Sigmoid colon (tissue), 4 donors: ENCODE results near the gene KASH5.

Experiments
- POLR2A ChIP-seq, 2 donors: fragments of 450-650 bp; IDR thresholded peaks; one replicate each; pipeline ENCODE4 v1.6.1; 2016; ENCODE audit warnings: antibody characterized with exemption in 2 of 2, mild to moderate bottlenecking in 2 of 2, moderate library complexity in 2 of 2
- POLR2AphosphoS5 ChIP-seq, 4 donors: sonication (generic); formaldehyde crosslinking; IDR thresholded peaks; one replicate each; pipeline ENCODE4 v1.6.1; 2017; ENCODE audit warnings: antibody characterized with exemption in 4 of 4
- TF ChIP-seq, protein P1 (sequence below), 4 experiments: fragments of 450-650 bp in 3 of 4; fragments of 200-600 bp in 1 of 4; IDR thresholded peaks; one replicate each; pipeline ENCODE4 v1.5.1; 2016 to 2019; ENCODE audit warnings: antibody characterized with exemption in 4 of 4, mild to moderate bottlenecking in 3 of 4, moderate library complexity in 2 of 4

DNA sequence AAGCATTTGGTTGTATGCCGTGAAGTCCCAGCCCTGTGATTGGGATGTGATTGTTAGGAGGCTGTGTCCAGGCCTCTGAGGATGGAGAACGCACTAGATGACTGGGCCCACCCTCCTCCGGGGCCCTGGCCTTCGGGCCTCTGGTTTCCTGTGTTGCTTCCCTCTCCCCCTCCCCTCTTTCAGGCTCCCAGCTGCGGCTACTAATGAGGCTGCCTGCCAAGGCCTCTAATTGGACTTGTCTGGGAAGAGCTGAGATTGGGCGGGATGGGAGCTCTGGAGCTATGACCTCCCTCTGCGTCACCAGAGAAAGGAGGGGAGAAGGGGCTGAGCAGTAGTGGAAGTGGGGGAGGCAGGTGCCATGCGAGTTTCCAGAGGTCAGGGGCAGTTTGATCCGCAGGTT is 25.3 kb downstream of the KASH5 start:
- TF ChIP-seq POLR2A (IDR thresholded peaks at IDR 0.05) (no peak), POLR2AphosphoS5 (IDR thresholded peaks at IDR 0.05) (no peak)
- TF ChIP-seq, protein P1, sequence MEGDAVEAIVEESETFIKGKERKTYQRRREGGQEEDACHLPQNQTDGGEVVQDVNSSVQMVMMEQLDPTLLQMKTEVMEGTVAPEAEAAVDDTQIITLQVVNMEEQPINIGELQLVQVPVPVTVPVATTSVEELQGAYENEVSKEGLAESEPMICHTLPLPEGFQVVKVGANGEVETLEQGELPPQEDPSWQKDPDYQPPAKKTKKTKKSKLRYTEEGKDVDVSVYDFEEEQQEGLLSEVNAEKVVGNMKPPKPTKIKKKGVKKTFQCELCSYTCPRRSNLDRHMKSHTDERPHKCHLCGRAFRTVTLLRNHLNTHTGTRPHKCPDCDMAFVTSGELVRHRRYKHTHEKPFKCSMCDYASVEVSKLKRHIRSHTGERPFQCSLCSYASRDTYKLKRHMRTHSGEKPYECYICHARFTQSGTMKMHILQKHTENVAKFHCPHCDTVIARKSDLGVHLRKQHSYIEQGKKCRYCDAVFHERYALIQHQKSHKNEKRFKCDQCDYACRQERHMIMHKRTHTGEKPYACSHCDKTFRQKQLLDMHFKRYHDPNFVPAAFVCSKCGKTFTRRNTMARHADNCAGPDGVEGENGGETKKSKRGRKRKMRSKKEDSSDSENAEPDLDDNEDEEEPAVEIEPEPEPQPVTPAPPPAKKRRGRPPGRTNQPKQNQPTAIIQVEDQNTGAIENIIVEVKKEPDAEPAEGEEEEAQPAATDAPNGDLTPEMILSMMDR (IDR thresholded peaks at IDR 0.05) = no peak
